IPS-18c (cell line): ENCODE results near the gene PGRMC2.
"Not testable (repeated sequence)": the region's sequence is repeated elsewhere in the genome, so short reads cannot be mapped to it uniquely, and the experiment has no call there.

ENCODE experiments used
- H3K4me3 ChIP-seq: 2 replicates; pipeline ENCODE4 v1.7.0; 2013; ENCODE audit warnings: low read depth, mild to moderate bottlenecking, low read length, moderate library complexity; ENCODE audit not compliant: insufficient read depth
- H3K9me3 ChIP-seq: one replicate; pipeline ENCODE4 v1.6.1; 2013; ENCODE audit warnings: mild to moderate bottlenecking, low read length, moderate library complexity; ENCODE audit not compliant: control insufficient read depth, insufficient read depth

PGRMC2 gene

GRCh38 chr4:128284317-128284716 lies 3.3 kb downstream of the PGRMC2 start:
- Histone ChIP-seq H3K9me3 (no peaks in the 10 kb centered on the region), H3K4me3 (no peak overlapping the region)

DNA sequence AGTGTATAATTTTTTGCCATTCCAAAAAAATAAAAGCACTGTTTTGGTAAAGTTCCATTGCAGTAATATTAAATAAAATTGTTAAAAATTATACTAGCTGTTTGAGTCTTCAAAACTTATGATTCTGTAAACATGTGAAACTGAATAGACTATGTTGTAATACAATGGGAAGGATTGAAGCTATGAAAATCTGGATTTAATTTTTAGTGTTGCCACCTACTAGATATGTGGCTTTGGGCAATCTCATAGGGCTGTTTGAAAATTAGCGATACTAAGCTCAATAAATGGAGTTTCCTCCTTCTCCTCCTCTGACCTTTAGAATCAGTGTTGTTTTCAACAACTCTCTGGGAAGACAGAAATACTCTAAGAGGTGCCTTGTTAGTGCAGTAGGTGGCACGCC lies 4.5 kb downstream of the PGRMC2 start:
- no peaks in the 10 kb centered on the region for H3K9me3 ChIP-seq
- no peak overlapping the region for H3K4me3 ChIP-seq

DNA sequence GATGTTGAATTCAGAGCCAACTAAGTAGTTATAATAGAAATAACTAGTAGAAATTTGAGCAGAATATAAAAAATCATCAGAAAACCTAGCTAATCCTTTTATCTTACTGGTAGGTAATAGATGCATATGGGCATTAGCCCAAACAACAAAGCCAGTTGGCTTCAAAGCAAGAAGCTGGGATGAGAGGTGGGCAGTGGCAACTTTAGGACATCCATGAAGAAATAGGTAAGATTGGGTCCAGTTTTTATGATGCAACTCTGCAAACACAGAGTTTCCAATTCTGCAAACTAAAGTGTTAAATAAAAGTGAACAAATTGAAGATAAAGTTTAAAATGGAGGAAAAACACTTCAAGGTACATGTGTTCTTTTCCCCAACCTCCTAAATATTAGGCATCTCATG lies 5.1 kb downstream of the PGRMC2 start:
- Histone ChIP-seq H3K9me3 (no peaks in the 10 kb centered on the region), H3K4me3 (no peak overlapping the region)

- no peak overlapping the region for H3K4me3 ChIP-seq
- H3K9me3 ChIP-seq: no peaks in the 10 kb centered on the region
These were observed 6.3 kb downstream of the PGRMC2 start for GRCh38 chr4:128281354-128281753.

DNA sequence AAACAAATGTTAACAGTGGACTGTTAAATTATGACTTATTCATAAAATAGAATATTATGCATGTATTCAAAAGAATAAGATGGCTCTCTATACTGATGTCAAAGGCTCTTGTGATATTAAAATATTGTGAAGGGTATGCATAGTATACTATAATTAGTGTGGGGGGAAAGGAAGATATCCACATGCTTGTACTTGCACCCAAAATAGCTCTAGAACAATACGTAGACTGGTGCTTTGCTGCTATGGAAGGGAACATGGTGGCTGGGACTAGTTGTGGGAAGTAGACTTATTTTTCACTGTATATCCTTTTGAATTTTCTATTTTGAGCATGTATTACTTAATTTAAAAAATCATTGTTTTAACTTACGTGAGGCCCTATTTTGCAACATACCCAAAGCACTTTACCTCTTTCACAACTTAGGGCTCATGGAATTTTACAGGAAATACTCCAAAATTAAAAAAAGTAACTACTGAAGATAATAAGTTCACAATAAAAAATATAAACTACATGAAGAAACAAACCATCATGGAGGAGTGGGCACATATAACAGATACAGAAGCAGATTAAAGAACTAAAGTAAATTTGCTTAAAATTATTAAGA lies 7.9 kb downstream of the PGRMC2 start:
- Histone ChIP-seq H3K9me3 (no peaks in the 10 kb centered on the region), H3K4me3 (no peak overlapping the region)

GRCh38 chr4:128277856-128278255 lies 9.8 kb downstream of the PGRMC2 start:
- Histone ChIP-seq H3K4me3 (no peak overlapping the region), H3K9me3 (no peaks in the 10 kb centered on the region)

DNA sequence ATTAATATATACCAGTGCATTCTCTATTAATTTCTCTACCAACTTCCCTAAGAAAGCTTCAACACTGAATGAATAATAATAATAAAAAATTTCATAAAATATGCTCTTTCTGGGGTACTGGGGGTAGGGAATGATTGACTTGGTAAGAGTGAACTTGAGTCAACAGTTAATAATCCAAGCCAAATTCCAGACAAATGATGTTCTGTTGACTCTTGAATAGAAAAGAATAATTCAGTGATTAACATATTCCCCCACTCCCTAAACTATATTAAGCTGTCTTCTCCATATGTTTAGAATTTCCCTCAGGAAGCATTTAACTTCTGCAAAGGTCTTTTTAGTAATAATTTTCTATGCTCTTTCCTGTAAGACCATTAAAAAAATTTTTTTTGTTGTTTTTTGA lies 12.3 kb downstream of the PGRMC2 start:
- Histone ChIP-seq H3K4me3 (no peak overlapping the region), H3K9me3 (no peaks in the 10 kb centered on the region)

- Histone ChIP-seq H3K9me3 (no peaks in the 10 kb centered on the region), H3K4me3 (no peak overlapping the region)
These were observed 16.1 kb downstream of the PGRMC2 start for GRCh38 chr4:128271551-128271950.

- Histone ChIP-seq H3K9me3 (peaks cover 3% of the 10 kb centered on the region), H3K4me3 (no peak overlapping the region)
These were observed 18.6 kb downstream of the PGRMC2 start for GRCh38 chr4:128268970-128269369.

DNA sequence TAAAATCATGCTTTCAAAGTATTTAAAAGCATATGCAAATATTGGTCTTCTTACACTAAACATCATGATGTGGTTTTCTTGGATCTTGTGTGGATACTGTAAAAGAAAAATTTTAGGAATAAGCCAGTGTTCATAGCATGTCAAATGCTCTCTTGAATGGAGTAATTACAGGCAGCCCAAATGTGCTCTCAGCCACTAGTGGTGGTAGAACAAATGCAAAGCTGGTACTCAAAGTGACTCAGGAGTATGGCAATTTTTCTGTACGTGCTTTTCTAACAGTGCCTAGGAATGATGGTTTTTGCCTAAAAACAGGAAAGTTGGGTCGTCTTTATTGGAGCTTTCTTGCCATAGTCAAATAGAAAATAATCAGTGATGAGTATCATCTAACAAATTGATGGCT lies 19.9 kb downstream of the PGRMC2 start:
- Histone ChIP-seq H3K9me3 (peaks cover 3% of the 10 kb centered on the region), H3K4me3 (no peak overlapping the region)

- not testable (repeated sequence) for H3K9me3 ChIP-seq, H3K4me3 ChIP-seq
These were observed 20.4 kb downstream of the PGRMC2 start for GRCh38 chr4:128267171-128267570.

GRCh38 chr4:128265550-128265949 lies 22.1 kb downstream of the PGRMC2 start:
- H3K9me3 ChIP-seq, H3K4me3 ChIP-seq: not testable (repeated sequence)

DNA sequence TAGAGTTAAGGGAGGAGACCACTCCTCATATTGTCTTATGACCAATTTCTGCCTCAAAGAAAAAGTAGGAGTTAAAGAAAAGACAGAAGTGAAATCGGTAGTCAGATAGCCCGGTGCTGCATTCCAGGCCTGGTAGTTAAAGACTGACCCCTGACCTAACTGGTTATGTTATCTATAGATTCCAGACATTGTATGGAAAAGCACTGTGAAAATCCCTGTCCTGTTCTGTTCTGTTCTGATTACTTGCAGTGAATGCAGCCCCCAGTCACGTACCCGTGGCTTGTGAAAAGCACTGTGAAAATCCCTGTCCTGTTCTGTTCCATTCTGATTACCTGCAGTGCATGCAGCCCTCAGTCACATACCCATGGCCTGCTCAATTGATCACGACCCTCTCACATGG lies 27.7 kb downstream of the PGRMC2 start:
- not testable (repeated sequence) for H3K9me3 ChIP-seq, H3K4me3 ChIP-seq

GRCh38 chr4:128258166-128258565 lies 29.4 kb downstream of the PGRMC2 start:
- H3K9me3 ChIP-seq, H3K4me3 ChIP-seq: not testable (repeated sequence)

DNA sequence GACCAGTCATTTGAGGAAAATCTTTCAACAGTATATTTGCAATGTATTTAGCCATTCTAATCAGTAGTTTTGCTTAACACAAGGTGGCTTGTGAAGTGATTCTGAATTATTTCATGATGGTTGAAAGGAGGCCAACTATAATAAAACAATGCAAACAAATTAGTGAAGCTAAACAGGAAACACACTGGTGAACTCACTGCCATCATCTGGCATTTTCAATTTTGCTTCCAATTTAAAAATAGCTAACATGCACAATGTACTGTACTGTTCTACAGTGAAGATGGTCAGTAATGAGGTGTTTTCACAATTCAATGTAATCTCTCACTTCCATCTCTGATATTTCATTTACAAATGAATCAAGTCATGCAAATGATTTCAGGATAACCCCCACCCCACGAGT lies 31.1 kb downstream of the PGRMC2 start:
- Histone ChIP-seq H3K9me3 (peaks cover 6% of the 10 kb centered on the region), H3K4me3 (no peak overlapping the region)

GRCh38 chr4:128255906-128256305 lies 31.7 kb downstream of the PGRMC2 start:
- Histone ChIP-seq H3K9me3 (peaks cover 6% of the 10 kb centered on the region), H3K4me3 (no peak overlapping the region)

GRCh38 chr4:128249787-128250668 lies 37.6 kb downstream of the PGRMC2 start:
- Histone ChIP-seq H3K4me3 (no peak overlapping the region), H3K9me3 (peaks cover 6% of the 10 kb centered on the region)

- Histone ChIP-seq H3K9me3 (peaks cover 11% of the 10 kb centered on the region), H3K4me3 (no peak overlapping the region)
These were observed 39.7 kb downstream of the PGRMC2 start for GRCh38 chr4:128247906-128248305.

DNA sequence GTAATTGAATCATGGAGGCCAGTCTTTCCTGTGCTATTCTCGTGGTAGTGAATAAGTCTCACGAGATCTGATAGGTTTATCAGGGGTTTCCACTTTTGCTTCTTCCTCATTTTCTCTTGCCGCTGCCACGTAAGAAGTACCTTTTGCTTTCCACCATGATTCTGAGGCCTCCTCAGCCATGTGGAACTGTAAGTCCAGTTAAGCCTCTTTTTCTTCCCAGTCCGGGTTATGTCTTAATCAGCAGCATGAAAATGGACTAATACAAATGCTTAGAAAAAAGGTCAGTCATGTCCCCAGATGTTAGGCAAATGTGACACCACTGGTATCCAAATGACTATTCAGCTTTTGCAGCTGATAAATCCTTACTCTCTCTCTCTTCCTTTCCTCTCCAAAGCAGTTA lies 42.2 kb downstream of the PGRMC2 start:
- not testable (repeated sequence) for H3K9me3 ChIP-seq, H3K4me3 ChIP-seq
